A549 treated with AZD9567 at 1 μM for 4 hours (cell line): ENCODE measurements around the gene RC3H1. TPM values are rescaled to one million over a fixed set of nuclear protein-coding genes. Genes with fewer than 3 reads are reported as not detected.

ENCODE experiments used
- total RNA-seq: library from RNA; stranded (reverse); fragments of 200-300 nt; extraction: Qiagen RNA extraction; gene quantifications from 5 replicates; pipeline ENCODE4 v1.2.3, GENCODE V29; 2022; ENCODE audit not compliant: insufficient read depth

RC3H1 gene
- 5.6 to 8.2 TPM (median 6.7 TPM) in 5 replicates for total RNA-seq

GRCh38 chr1:174022080-174022975, at the start of gene RC3H1:
TSS of gene RC3H1 (minus strand) at chr1:174022357. CDS start at chr1:173992985, 29,372 bp downstream.

GRCh38 chr1:173917149-173917548, 105.0 kb downstream of the RC3H1 start, which contains the start of gene SERPINC1:
TSS of gene SERPINC1 (minus strand) at chr1:173917327. CDS start at chr1:173917259, 68 bp downstream.

Other genes with a start within 250 kb of the RC3H1 start
- 36.9 to 41.1 TPM (median 39.7 TPM) in 5 replicates for gene DARS2, start 197.7 kb downstream of the RC3H1 start, total RNA-seq
- 11.8 to 16.4 TPM (median 13.7 TPM) in 5 replicates for gene CENPL, start 197.5 kb downstream of the RC3H1 start, total RNA-seq
- gene GAS5, start 154.4 kb downstream of the RC3H1 start, total RNA-seq = 318 to 427 TPM (median 328 TPM) in 5 replicates
- gene ZBTB37, start 154.0 kb downstream of the RC3H1 start, total RNA-seq = 0.70 to 1.6 TPM (median 1.5 TPM) in 5 replicates
- gene SERPINC1, start 105.0 kb downstream of the RC3H1 start, total RNA-seq = 0.08 to 0.16 TPM (median 0.09 TPM) in 4 of 5 replicates, not detected in the other
- gene RABGAP1L, start 137.2 kb upstream of the RC3H1 start, total RNA-seq = 4.6 to 12.2 TPM (median 5.6 TPM) in 5 replicates